IMR-90 (cell line): ENCODE measurements around the gene SMARCD1. TPM values are rescaled to one million over a fixed set of nuclear protein-coding genes. Genes with fewer than 3 reads are reported as not detected.

Source experiments
- ATAC-seq: fragments of 200-7000 bp; cut with Tn5 transposase; 2 replicates; pipeline ENCODE4 v1.9.1; 2020; ENCODE audit warnings: low read depth, mild to moderate bottlenecking, moderate library complexity
- BruUV-seq: library from RNA; stranded (reverse); fragments of 400-500 nt; replicated peaks from 2 replicates; lab custom pipeline; 2021; lab: Mats Ljungman, UMichigan
- CTCF ChIA-PET: fragments of 300-600 bp; formaldehyde crosslinking; extraction: SDS; loops from one replicate; lab custom pipeline; 2021; ENCODE audit warnings: antibody characterized with exemption; lab: Yijun Ruan, JAX
- POLR2A ChIA-PET: fragments of 300-600 bp; sonication (Branson Sonifier 250); formaldehyde crosslinking; loops from one replicate; lab custom pipeline; 2022; ENCODE audit warnings: antibody characterized with exemption; ENCODE audit not compliant: unreplicated experiment; lab: Charles Lee
- DNase-seq: peaks from one replicate; pipeline ENCODE4 v3.0.0; 2013
- H2AFZ ChIP-seq: replicated peaks from 2 replicates; pipeline ENCODE3; 2013; ENCODE audit warnings: low read length, mild to moderate bottlenecking; ENCODE audit not compliant: poor library complexity
- H2AK5ac ChIP-seq: 2 replicates; pipeline ENCODE4 v1.6.1; 2013; ENCODE audit warnings: low read depth, low read length, inconsistent platforms
- H2AK9ac ChIP-seq: replicated peaks from 2 replicates; pipeline ENCODE3; 2013; ENCODE audit warnings: mild to moderate bottlenecking, low read depth, low read length, moderate library complexity; ENCODE audit not compliant: poor library complexity
- H2BK120ac ChIP-seq: 2 replicates; pipeline ENCODE4 v1.6.1; 2013; ENCODE audit warnings: low read depth, low read length, inconsistent platforms
- H2BK15ac ChIP-seq: 3 replicates; pipeline ENCODE4 v1.6.1; 2013; ENCODE audit warnings: low read depth, low read length, inconsistent platforms
- H2BK20ac ChIP-seq: 2 replicates; pipeline ENCODE4 v1.6.1; 2013; ENCODE audit warnings: low read depth, mild to moderate bottlenecking, inconsistent platforms, low read length, moderate library complexity
- H2BK5ac ChIP-seq: 2 replicates; pipeline ENCODE4 v1.6.1; 2013; ENCODE audit warnings: mild to moderate bottlenecking, low read depth, low read length, inconsistent platforms; ENCODE audit not compliant: poor library complexity, severe bottlenecking
- H3K14ac ChIP-seq: replicated peaks from 2 replicates; pipeline ENCODE4 v1.6.1; 2013; ENCODE audit warnings: low read depth, low read length, inconsistent platforms
- H3K18ac ChIP-seq: 2 replicates; pipeline ENCODE4 v1.6.1; 2013; ENCODE audit warnings: low read depth, low read length, control low read depth
- H3K23ac ChIP-seq: 2 replicates; pipeline ENCODE4 v1.6.1; 2013; ENCODE audit warnings: low read depth, low read length, inconsistent platforms
- H3K27ac ChIP-seq: 2 replicates; pipeline ENCODE4 v1.5.1; 2013; ENCODE audit warnings: mild to moderate bottlenecking, control low read depth, low read length; ENCODE audit not compliant: insufficient read depth
- H3K27me3 ChIP-seq: 2 replicates; pipeline ENCODE4 v1.6.1; 2013; ENCODE audit warnings: low read length; ENCODE audit not compliant: control insufficient read depth, insufficient read depth
- H3K36me3 ChIP-seq: 2 replicates; pipeline ENCODE4 v1.6.1; 2013; ENCODE audit warnings: low read length, mixed read lengths; ENCODE audit not compliant: control insufficient read depth, insufficient read depth
- H3K4ac ChIP-seq: 2 replicates; pipeline ENCODE4 v1.6.1; 2013; ENCODE audit warnings: low read depth, low read length, inconsistent platforms
- H3K4me1 ChIP-seq: 2 replicates; pipeline ENCODE4 v1.6.1; 2013; ENCODE audit warnings: low read length, mixed read lengths; ENCODE audit not compliant: control insufficient read depth, insufficient read depth
- H3K4me2 ChIP-seq: 2 replicates; pipeline ENCODE4 v1.6.1; 2013; ENCODE audit warnings: low read depth, mild to moderate bottlenecking, control low read depth, low read length, moderate library complexity
- H3K4me3 ChIP-seq: 2 replicates; pipeline ENCODE4 v1.5.1; 2013; ENCODE audit warnings: low read depth, mild to moderate bottlenecking, control low read depth, low read length, moderate library complexity; ENCODE audit not compliant: insufficient read depth
- H3K56ac ChIP-seq: 2 replicates; pipeline ENCODE4 v1.6.1; 2013; ENCODE audit warnings: low read length, inconsistent platforms; ENCODE audit not compliant: insufficient read depth; ENCODE audit errors: extremely low read depth
- H3K79me1 ChIP-seq, 2 experiments: 2 replicates each; pipeline ENCODE4 v1.6.1; 2013; ENCODE audit warnings: low read length in 2 of 2, inconsistent platforms in 1 of 2, low read depth in 1 of 2
- H3K9ac ChIP-seq: 2 replicates; pipeline ENCODE4 v1.6.1; 2013; ENCODE audit warnings: low read depth, low read length, control low read depth
- H3K9me1 ChIP-seq: 2 replicates; pipeline ENCODE4 v1.6.1; 2013; ENCODE audit warnings: low read length, inconsistent platforms; ENCODE audit not compliant: insufficient read depth
- H3K9me3 ChIP-seq: 2 replicates; pipeline ENCODE4 v1.6.1; 2013; ENCODE audit warnings: low read length; ENCODE audit not compliant: control insufficient read depth, insufficient read depth
- H4K20me1 ChIP-seq: 2 replicates; pipeline ENCODE4 v1.6.1; 2013; ENCODE audit warnings: low read length, inconsistent platforms; ENCODE audit not compliant: insufficient read depth
- H4K5ac ChIP-seq: 2 replicates; pipeline ENCODE4 v1.6.1; 2013; ENCODE audit warnings: mild to moderate bottlenecking, low read depth, low read length, control low read depth
- H4K8ac ChIP-seq, 2 experiments: 2 replicates each; pipeline ENCODE4 v1.6.1; 2013; ENCODE audit warnings: low read depth in 2 of 2, low read length in 2 of 2, control low read depth in 1 of 2, inconsistent platforms in 1 of 2
- H4K91ac ChIP-seq: 2 replicates; pipeline ENCODE4 v1.6.1; 2013; ENCODE audit warnings: low read depth, low read length, inconsistent platforms; ENCODE audit not compliant: insufficient read depth
- BHLHE40 ChIP-seq: fragments of 150-350 bp; IDR thresholded peaks from 2 replicates; pipeline ENCODE4 v1.6.1; 2016; ENCODE audit warnings: mild to moderate bottlenecking, low read depth, low read length
- CHD1 ChIP-seq: IDR thresholded peaks from 2 replicates; pipeline ENCODE4 v1.6.1; 2012; ENCODE audit warnings: low read depth, low read length, improper control_type of control experiment
- FOS ChIP-seq: fragments of 150-350 bp; IDR thresholded peaks from 2 replicates; pipeline ENCODE4 v1.6.1; 2016; ENCODE audit warnings: low read depth, low read length
- MAZ ChIP-seq: IDR thresholded peaks from 2 replicates; pipeline ENCODE4 v1.6.1; 2012; ENCODE audit warnings: low read depth, mild to moderate bottlenecking, low read length, improper control_type of control experiment, moderate library complexity, borderline replicate concordance
- MXI1 ChIP-seq: IDR thresholded peaks from 2 replicates; pipeline ENCODE4 v1.6.1; 2012; ENCODE audit warnings: low read depth, mild to moderate bottlenecking, low read length, moderate library complexity, borderline replicate concordance
- NFE2L2 ChIP-seq: fragments of 150-350 bp; IDR thresholded peaks from 2 replicates; pipeline ENCODE4 v1.6.1; 2016; ENCODE audit warnings: low read depth, mild to moderate bottlenecking, low read length
- POLR2A ChIP-seq: IDR thresholded peaks from 2 replicates; pipeline ENCODE4 v1.6.1; 2012; ENCODE audit warnings: mild to moderate bottlenecking, low read depth, low read length
- RAD21 ChIP-seq: IDR thresholded peaks from 2 replicates; pipeline ENCODE4 v1.6.1; 2012; ENCODE audit warnings: low read length, improper control_type of control experiment
- SMC3 ChIP-seq: fragments of 150-350 bp; IDR thresholded peaks from 2 replicates; pipeline ENCODE4 v1.6.1; 2016; ENCODE audit warnings: low read depth, mild to moderate bottlenecking, antibody characterized with exemption, low read length, moderate library complexity
- USF2 ChIP-seq: fragments of 150-350 bp; IDR thresholded peaks from 2 replicates; pipeline ENCODE4 v1.6.1; 2017; ENCODE audit warnings: mild to moderate bottlenecking, antibody characterized with exemption, low read length, low read depth
- WGBS, 2 experiments: methylation state at CpG; one replicate each; pipeline versions ENCODE4 v1.1.5 to v1.1.7; 2013; ENCODE audit warnings: missing lambda C conversion rate in 2 of 2; ENCODE audit not compliant: insufficient read length in 1 of 2; ENCODE audit errors: extremely low coverage in 2 of 2; 5-methylcytosine and 5-hydroxymethylcytosine counted together
- dilution Hi-C: fragments of 300-500 bp; cut with HindIII; formaldehyde crosslinking; loops from one replicate; pipeline ENCODE4 v1.14.3; 2018; ENCODE audit warnings: low sequenced_read_pairs; ENCODE audit not compliant: unreplicated experiment
- in situ Hi-C: fragments of 300-500 bp; cut with MboI; formaldehyde crosslinking; loops from 3 replicates; pipeline ENCODE4 v1.14.3; 2019; ENCODE audit warnings: low sequenced_read_pairs, inconsistent platforms, mixed read lengths
- intact Hi-C: fragments of 100-400 bp; cut with micrococcal nuclease; formaldehyde crosslinking; loops from 2 replicates; pipeline ENCODE4 v1.10.0; 2022
- polyA plus RNA-seq, 3 experiments: library from polyadenylated mRNA; depleted of rRNA; stranded (reverse); fragments of >200 nt; gene quantifications; 2 replicates each; pipeline ENCODE4 v1.2.3, GENCODE V29; 2012; ENCODE audit warnings: low replicate concordance in 1 of 3
- total RNA-seq: library from RNA; depleted of rRNA; stranded (reverse); fragments of >200 nt; gene quantifications from 2 replicates; pipeline ENCODE4 v1.2.3, GENCODE V29; 2012
- TF ChIP-seq, protein P1 (sequence below): conservative IDR thresholded peaks from 2 replicates; pipeline ENCODE4 v1.5.1; 2012; ENCODE audit warnings: mild to moderate bottlenecking, low read depth, low read length, improper control_type of control experiment

Gene SMARCD1
- total and polyA plus RNA-seq, 2 of the 4 experiments (the other 2 are of a cell fraction), result 28.1 to 47.9 TPM

- no peak for TF ChIP-seq USF2
- TF ChIP-seq RAD21, result no peak
Measured at GRCh38 chr12:50057896-50058670, 27.1 kb upstream of the SMARCD1 start (continued).

- dilution Hi-C loops, result no loop called here
- no peak overlapping the region for H2AK9ac ChIP-seq
- H3K14ac ChIP-seq, result no peak overlapping the region
- 90% methylated on average over 15 of the region's 15 CpGs; no CpG with 5 or more reads in 1 of the 2 experiments for WGBS, 2 experiments
- no peak overlapping the region for H2AFZ ChIP-seq
- no peak overlapping the region for H3K27ac ChIP-seq
- BruUV-seq, result no TSS peak
- peaks cover 7% of the 10 kb centered on the region; the same call in 1 of the 2 replicates for H4K20me1 ChIP-seq
- ChIA-PET POLR2A (no interaction called here), CTCF (interaction anchor here (0.7 to 1.7 kb wide), 2 partner anchors 91 to 261 kb away, joined by 6 to 7 read pairs; no protein-coding TSS in a partner anchor)
- H3K4me2 ChIP-seq, result no peak overlapping the region
- no peak overlapping the region for H3K56ac ChIP-seq
- H3K4ac ChIP-seq, result no peak overlapping the region
- no peaks in the 10 kb centered on the region for H3K9me1 ChIP-seq
- in situ Hi-C loops, result loop anchor here (5.0 kb wide), 1 partner anchor 87 kb away; the partner anchor contains the start of gene AQP6
- ATAC-seq, result no peak
- H3K9me3 ChIP-seq, result no peaks in the 10 kb centered on the region
- no peak overlapping the region for H4K5ac ChIP-seq
- no peak overlapping the region for H4K8ac ChIP-seq
- H2BK5ac ChIP-seq, result no peak overlapping the region
- peaks cover 9% of the 10 kb centered on the region for H3K4me1 ChIP-seq
- no peak overlapping the region for H3K23ac ChIP-seq
- H4K91ac ChIP-seq, result no peak overlapping the region
- H3K36me3 ChIP-seq, result 0 out of 2 replicates have a peak, but pooled peaks cover 3% of the 10 kb centered on the region
- no peaks in the 10 kb centered on the region; a peak in 1 of 4 replicates for H3K79me1 ChIP-seq
- H3K18ac ChIP-seq, result no peak overlapping the region
- H2AK5ac ChIP-seq, result peak overlapping the region; percentile 43; the same call in 1 of the 2 replicates
- H2BK15ac ChIP-seq, result no peak overlapping the region
- no peak overlapping the region for H2BK120ac ChIP-seq
- no peak overlapping the region for H2BK20ac ChIP-seq
- no peak for DNase-seq
- intact Hi-C loops, result no loop called here
- no peak overlapping the region for H3K9ac ChIP-seq
- peaks cover 13% of the 10 kb centered on the region for H3K27me3 ChIP-seq
- no peak overlapping the region for H3K4me3 ChIP-seq
- TF ChIP-seq FOS, result no peak
- TF ChIP-seq MAZ, result no peak
- no peak for TF ChIP-seq MXI1
- TF ChIP-seq RAD21, result no peak
- no peak for TF ChIP-seq NFE2L2
- no peak for TF ChIP-seq USF2
- TF ChIP-seq BHLHE40, result no peak
- TF ChIP-seq SMC3, result no peak
- TF ChIP-seq, protein P1, sequence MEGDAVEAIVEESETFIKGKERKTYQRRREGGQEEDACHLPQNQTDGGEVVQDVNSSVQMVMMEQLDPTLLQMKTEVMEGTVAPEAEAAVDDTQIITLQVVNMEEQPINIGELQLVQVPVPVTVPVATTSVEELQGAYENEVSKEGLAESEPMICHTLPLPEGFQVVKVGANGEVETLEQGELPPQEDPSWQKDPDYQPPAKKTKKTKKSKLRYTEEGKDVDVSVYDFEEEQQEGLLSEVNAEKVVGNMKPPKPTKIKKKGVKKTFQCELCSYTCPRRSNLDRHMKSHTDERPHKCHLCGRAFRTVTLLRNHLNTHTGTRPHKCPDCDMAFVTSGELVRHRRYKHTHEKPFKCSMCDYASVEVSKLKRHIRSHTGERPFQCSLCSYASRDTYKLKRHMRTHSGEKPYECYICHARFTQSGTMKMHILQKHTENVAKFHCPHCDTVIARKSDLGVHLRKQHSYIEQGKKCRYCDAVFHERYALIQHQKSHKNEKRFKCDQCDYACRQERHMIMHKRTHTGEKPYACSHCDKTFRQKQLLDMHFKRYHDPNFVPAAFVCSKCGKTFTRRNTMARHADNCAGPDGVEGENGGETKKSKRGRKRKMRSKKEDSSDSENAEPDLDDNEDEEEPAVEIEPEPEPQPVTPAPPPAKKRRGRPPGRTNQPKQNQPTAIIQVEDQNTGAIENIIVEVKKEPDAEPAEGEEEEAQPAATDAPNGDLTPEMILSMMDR, result no peak
- no peak for TF ChIP-seq POLR2A
- no peak for TF ChIP-seq CHD1
Measured at GRCh38 chr12:50058743-50059312, 26.3 kb upstream of the SMARCD1 start.
